OCI-LY3 (cell line): ENCODE data around the gene TMEM161B.
"Not testable (repeated sequence)": the region's sequence is repeated elsewhere in the genome, so short reads cannot be mapped to it uniquely, and the experiment has no call there.

Experiments
- H2AFZ ChIP-seq: fragments of 200-600, 300-600 bp; shearing (Covaris generic); 2 replicates; pipeline ENCODE4 v1.6.0; 2014; ENCODE audit warnings: antibody characterized with exemption, low read depth, low read length
- H3K27ac ChIP-seq: fragments of 200-600, 300-600 bp; sonication (generic); 2 replicates; pipeline ENCODE4 v1.5.1; 2014; ENCODE audit warnings: mild to moderate bottlenecking, low read length, moderate library complexity, mixed read lengths
- H3K27me3 ChIP-seq: fragments of 200-600, 300-600 bp; sonication (generic); 2 replicates; pipeline ENCODE4 v1.6.1; 2014; ENCODE audit warnings: low read depth, low read length, mixed read lengths
- H3K36me3 ChIP-seq: fragments of 200-600, 300-600 bp; sonication (generic); replicated peaks from 2 replicates; pipeline ENCODE3; 2014; ENCODE audit warnings: low read depth, low read length, mixed read lengths
- H3K4me1 ChIP-seq: fragments of 300-600, 200-600 bp; sonication (generic); 2 replicates; pipeline ENCODE4 v1.6.1; 2014; ENCODE audit warnings: low read length, mixed read lengths
- H3K4me2 ChIP-seq: fragments of 200-600, 300-600 bp; sonication (generic); 2 replicates; pipeline ENCODE4 v1.6.1; 2014; ENCODE audit warnings: low read length, mixed read lengths
- H3K4me3 ChIP-seq: fragments of 300-600, 200-600 bp; sonication (generic); 2 replicates; pipeline ENCODE4 v1.5.1; 2014; ENCODE audit warnings: antibody characterized with exemption, mild to moderate bottlenecking, low read length, moderate library complexity
- H3K79me2 ChIP-seq: fragments of 300-600, 200-600 bp; shearing (Covaris generic); 2 replicates; pipeline ENCODE4 v1.6.1; 2014; ENCODE audit warnings: mild to moderate bottlenecking, low read length, mixed read lengths
- H3K9ac ChIP-seq: fragments of 300-600, 200-600 bp; shearing (Covaris generic); 2 replicates; pipeline ENCODE4 v1.6.0; 2014; ENCODE audit warnings: mild to moderate bottlenecking, low read length, moderate library complexity
- H3K9me3 ChIP-seq: fragments of 200-600, 300-600 bp; shearing (Covaris generic); 2 replicates; pipeline ENCODE4 v1.6.1; 2014; ENCODE audit warnings: low read length, mixed read lengths; ENCODE audit not compliant: insufficient read depth
- H4K20me1 ChIP-seq: fragments of 200-600, 300-600 bp; sonication (generic); 2 replicates; pipeline ENCODE4 v1.6.1; 2016; ENCODE audit warnings: low read length, mixed read lengths; ENCODE audit not compliant: insufficient read depth
- EZH2phosphoT487 ChIP-seq: fragments of 200-600 bp; shearing (Covaris generic); IDR thresholded peaks from 2 replicates; pipeline ENCODE4 v1.6.1; 2018; ENCODE audit warnings: antibody characterized with exemption, mixed run types, low read depth
- TF ChIP-seq, protein P1 (sequence below): fragments of 200-600, 300-600 bp; sonication (generic); IDR thresholded peaks from 2 replicates; pipeline ENCODE4 v1.5.1; 2014; ENCODE audit warnings: antibody characterized with exemption, low read length, low read depth

TMEM161B gene

DNA sequence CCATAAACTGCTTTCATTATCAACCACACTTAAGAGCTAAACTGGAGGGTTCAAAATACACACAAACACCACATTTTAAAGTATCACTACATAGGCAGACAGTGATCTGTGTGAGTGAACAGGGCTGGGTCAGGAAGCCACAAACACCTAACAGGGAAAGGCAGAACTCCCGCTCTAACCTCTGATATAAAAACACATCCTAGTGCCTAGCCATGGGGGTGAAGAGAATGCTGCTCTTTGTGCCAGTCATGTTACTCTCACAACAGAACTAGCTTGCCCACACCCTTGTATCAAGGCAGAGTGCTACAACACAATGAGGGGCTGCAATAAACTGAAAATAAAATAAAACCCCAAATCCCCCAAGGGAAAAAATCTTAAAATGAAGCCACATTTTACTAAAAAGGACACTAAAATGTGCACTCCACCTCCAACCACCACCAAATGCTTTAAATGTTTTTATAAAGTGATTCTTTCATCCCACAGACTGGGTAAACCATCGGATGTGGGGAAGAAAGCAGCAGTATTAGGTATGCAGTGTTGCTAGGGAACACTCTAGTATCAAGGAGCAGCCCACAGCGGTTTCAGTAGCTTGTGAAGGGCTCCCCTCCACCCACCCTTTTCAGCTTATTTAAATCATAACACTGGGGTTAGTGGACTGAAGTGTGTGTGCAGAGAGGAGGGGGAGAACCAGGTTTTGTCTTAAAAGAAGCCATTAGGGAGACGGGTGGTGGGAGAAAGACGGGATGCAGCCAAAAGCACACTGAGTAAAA is 64.5 kb downstream of the TMEM161B start:
- H3K4me2 ChIP-seq, result no peak overlapping the region
- no peak overlapping the region for H3K4me3 ChIP-seq
- no peaks in the 10 kb centered on the region for H4K20me1 ChIP-seq
- H3K27me3 ChIP-seq, result no peaks in the 10 kb centered on the region
- H3K4me1 ChIP-seq, result no peaks in the 10 kb centered on the region
- no peak overlapping the region for H3K9ac ChIP-seq
- H3K27ac ChIP-seq, result no peak overlapping the region
- no peaks in the 10 kb centered on the region for H3K36me3 ChIP-seq
- no peaks in the 10 kb centered on the region for H3K79me2 ChIP-seq
- no peak overlapping the region for H2AFZ ChIP-seq
- TF ChIP-seq, protein P1, sequence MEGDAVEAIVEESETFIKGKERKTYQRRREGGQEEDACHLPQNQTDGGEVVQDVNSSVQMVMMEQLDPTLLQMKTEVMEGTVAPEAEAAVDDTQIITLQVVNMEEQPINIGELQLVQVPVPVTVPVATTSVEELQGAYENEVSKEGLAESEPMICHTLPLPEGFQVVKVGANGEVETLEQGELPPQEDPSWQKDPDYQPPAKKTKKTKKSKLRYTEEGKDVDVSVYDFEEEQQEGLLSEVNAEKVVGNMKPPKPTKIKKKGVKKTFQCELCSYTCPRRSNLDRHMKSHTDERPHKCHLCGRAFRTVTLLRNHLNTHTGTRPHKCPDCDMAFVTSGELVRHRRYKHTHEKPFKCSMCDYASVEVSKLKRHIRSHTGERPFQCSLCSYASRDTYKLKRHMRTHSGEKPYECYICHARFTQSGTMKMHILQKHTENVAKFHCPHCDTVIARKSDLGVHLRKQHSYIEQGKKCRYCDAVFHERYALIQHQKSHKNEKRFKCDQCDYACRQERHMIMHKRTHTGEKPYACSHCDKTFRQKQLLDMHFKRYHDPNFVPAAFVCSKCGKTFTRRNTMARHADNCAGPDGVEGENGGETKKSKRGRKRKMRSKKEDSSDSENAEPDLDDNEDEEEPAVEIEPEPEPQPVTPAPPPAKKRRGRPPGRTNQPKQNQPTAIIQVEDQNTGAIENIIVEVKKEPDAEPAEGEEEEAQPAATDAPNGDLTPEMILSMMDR, result no peak
- no peak for TF ChIP-seq EZH2phosphoT487
- no peaks in the 10 kb centered on the region for H3K9me3 ChIP-seq

DNA sequence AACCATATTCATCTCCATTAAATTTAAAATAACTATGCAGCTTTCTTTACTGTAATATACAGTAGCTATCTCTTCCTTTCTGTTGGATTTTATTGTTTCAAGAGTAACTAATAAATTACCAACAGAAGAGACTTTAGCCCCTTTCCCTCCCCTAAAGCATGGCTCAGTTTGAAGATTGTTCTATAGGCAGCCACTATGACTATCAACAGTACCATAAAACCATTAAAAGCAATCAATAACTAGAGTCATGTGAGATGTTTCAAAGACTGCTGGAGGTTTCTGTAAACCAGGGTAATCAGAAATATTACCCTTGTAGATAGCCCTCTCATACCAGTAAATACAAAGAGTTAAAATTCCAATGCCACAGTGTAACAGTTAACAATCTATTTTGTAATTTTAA is 73.0 kb downstream of the TMEM161B start:
- Histone ChIP-seq H3K4me3 (no peak overlapping the region), H3K27me3 (no peaks in the 10 kb centered on the region), H2AFZ (no peak overlapping the region), H3K9ac (no peak overlapping the region), H3K36me3 (peaks cover 3% of the 10 kb centered on the region), H4K20me1 (no peaks in the 10 kb centered on the region), H3K4me2 (no peak overlapping the region), H3K9me3 (no peaks in the 10 kb centered on the region), H3K79me2 (no peaks in the 10 kb centered on the region), H3K4me1 (0 out of 2 replicates have a peak, but pooled peaks cover 2% of the 10 kb centered on the region), H3K27ac (no peak overlapping the region)
- TF ChIP-seq, protein P1, result no peak
- TF ChIP-seq EZH2phosphoT487, result no peak

DNA sequence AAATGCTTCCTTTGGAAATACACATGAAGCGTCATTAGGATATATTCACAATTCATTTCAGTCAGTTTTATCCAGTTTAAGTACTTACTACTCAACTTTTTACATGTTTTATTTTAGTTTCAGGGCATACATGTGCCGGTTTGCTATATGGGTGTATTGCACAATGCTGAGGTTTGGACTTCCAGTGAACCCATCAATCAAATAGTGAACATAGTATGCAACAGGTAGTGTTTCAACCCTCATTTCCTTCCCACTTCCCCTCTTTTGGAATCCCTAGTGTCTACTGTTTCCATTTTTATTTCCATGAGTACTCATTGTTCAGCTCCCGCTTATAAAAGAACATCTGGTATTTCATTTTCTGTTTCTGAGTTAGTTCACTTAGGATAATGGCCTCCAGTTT is 74.7 kb downstream of the TMEM161B start:
- TF ChIP-seq, protein P1, result no peak
- TF ChIP-seq EZH2phosphoT487, result no peak
- Histone ChIP-seq H4K20me1 (no peaks in the 10 kb centered on the region), H3K4me3 (no peak overlapping the region), H3K4me1 (peaks cover 5% of the 10 kb centered on the region; the same call in 1 of the 2 replicates), H3K27me3 (no peaks in the 10 kb centered on the region), H3K79me2 (no peaks in the 10 kb centered on the region), H3K36me3 (peaks cover 6% of the 10 kb centered on the region), H2AFZ (no peak overlapping the region), H3K9me3 (peaks cover under 1% of the 10 kb centered on the region; the same call in 1 of the 2 replicates), H3K27ac (no peak overlapping the region), H3K4me2 (no peak overlapping the region), H3K9ac (no peak overlapping the region)

DNA sequence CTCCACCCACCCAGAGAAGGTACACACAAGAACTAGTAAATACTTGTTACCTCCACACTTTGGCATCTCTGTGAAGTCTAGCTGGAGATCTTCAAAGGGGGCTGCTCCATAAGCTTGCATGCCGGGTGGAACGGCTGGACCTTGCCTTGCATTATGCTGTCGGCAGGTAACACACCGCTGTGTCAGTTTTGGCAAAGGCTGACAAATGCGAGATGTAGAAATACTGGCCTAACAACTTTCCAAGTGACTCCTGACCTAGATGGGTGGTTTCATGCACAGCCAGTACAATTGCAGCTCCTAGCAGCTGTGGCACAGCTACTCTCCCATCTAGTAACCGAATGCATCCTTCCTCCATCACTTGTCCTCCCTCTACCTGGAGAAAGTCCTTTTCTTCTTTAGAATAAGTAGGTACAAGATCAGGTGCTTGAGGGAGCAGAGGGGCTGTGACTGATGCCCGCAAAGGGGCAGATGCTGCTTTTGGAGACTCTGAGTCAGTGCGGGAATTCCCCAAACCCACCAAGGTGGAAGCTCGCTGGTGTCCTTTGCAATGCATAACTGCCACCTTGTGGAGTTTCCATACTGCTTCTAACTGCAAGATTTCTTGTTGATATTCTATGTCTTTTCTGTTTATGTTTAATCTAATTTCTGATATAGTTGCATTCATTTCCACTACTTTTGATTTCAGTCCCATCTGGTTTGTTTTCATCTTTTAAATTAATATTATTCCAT is 78.4 kb downstream of the TMEM161B start:
- no peaks in the 10 kb centered on the region for H3K79me2 ChIP-seq
- H3K9me3 ChIP-seq, result peaks cover 6% of the 10 kb centered on the region; the same call in 1 of the 2 replicates
- no peak overlapping the region for H3K27ac ChIP-seq
- H3K9ac ChIP-seq, result no peak overlapping the region
- no peak for TF ChIP-seq EZH2phosphoT487
- TF ChIP-seq, protein P1, result peak; percentile 32
- no peaks in the 10 kb centered on the region for H4K20me1 ChIP-seq
- no peak overlapping the region for H3K4me3 ChIP-seq
- H3K4me1 ChIP-seq, result peaks cover 5% of the 10 kb centered on the region; the same call in 1 of the 2 replicates
- H3K36me3 ChIP-seq, result peaks cover 22% of the 10 kb centered on the region
- no peak overlapping the region for H2AFZ ChIP-seq
- H3K27me3 ChIP-seq, result no peaks in the 10 kb centered on the region
- H3K4me2 ChIP-seq, result no peak overlapping the region

DNA sequence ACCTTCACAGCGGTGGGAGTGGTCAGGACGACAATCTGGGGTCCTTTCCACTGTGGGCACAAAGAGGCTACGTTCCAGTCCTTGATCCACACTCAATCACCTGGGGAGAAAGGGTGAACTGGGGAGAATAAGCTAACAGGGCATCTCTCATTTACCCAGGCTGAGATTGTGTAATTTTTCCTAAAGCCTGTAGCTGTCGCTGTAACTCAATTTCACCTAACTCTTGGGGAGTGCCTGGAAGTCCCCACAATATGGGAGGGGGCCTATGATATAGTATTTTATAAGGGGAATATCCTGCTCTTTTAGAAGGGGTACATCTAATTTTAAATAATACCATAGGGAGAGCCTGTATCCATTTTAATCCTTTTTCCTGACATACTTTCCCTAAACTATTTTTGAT is 79.2 kb downstream of the TMEM161B start:
- not testable (repeated sequence) for H3K9me3 ChIP-seq, H3K79me2 ChIP-seq, H3K9ac ChIP-seq, H3K4me2 ChIP-seq, H3K27ac ChIP-seq, H3K4me3 ChIP-seq, H3K27me3 ChIP-seq, H4K20me1 ChIP-seq, H3K4me1 ChIP-seq, H2AFZ ChIP-seq
- peaks cover 21% of the 10 kb centered on the region for H3K36me3 ChIP-seq
